Activated CD4-positive, alpha-beta memory T cell treated with anti-CD3 and anti-CD28 coated beads for 36 hours (primary cell): ENCODE data around the gene OSBPL9. TPM values are rescaled to one million over a fixed set of nuclear protein-coding genes. Genes with fewer than 3 reads are reported as not detected.
"Not testable (repeated sequence)": the region's sequence is repeated elsewhere in the genome, so short reads cannot be mapped to it uniquely, and the experiment has no call there.

ENCODE experiments used
- CTCF ChIA-PET: fragments of 350-600 bp; sonication (Branson Sonifier 250); formaldehyde crosslinking; loops from one replicate; lab custom pipeline; 2021; ENCODE audit warnings: antibody characterized with exemption, inconsistent platforms; lab: Charles Lee
- POLR2A ChIA-PET: fragments of 350-600 bp; sonication (Branson Sonifier 250); formaldehyde crosslinking; loops from one replicate; lab custom pipeline; 2021; ENCODE audit warnings: antibody characterized with exemption; lab: Charles Lee
- DNase-seq: peaks from one replicate; pipeline ENCODE4 v3.0.0-alpha.2; 2020
- H3K27ac Mint-ChIP-seq: one replicate; pipeline ENCODE4 v1.8.0; 2021; ENCODE audit warnings: mixed read lengths
- H3K27me3 Mint-ChIP-seq: one replicate; pipeline ENCODE4 v1.8.0; 2021; ENCODE audit warnings: mixed read lengths
- H3K36me3 Mint-ChIP-seq: one replicate; pipeline ENCODE4 v1.8.0; 2021; ENCODE audit warnings: mixed read lengths
- H3K4me1 Mint-ChIP-seq: one replicate; pipeline ENCODE4 v1.8.0; 2021; ENCODE audit warnings: low read depth, mixed read lengths
- H3K4me3 Mint-ChIP-seq: one replicate; pipeline ENCODE4 v1.8.0; 2021; ENCODE audit warnings: mild to moderate bottlenecking, mixed read lengths
- H3K9me3 Mint-ChIP-seq: one replicate; pipeline ENCODE4 v1.8.0; 2021; ENCODE audit warnings: mixed read lengths
- intact Hi-C: fragments of 100-400 bp; cut with micrococcal nuclease; formaldehyde crosslinking; loops from one replicate; pipeline ENCODE4 v1.15.1; 2023
- total RNA-seq, 2 experiments: library from RNA; stranded (reverse); gene quantifications; one replicate each; pipeline ENCODE4 v1.2.3, GENCODE V29; 2021

The OSBPL9 gene
- total RNA-seq, 2 experiments from 2014 or later, result 46.1 to 48.6 TPM

DNA sequence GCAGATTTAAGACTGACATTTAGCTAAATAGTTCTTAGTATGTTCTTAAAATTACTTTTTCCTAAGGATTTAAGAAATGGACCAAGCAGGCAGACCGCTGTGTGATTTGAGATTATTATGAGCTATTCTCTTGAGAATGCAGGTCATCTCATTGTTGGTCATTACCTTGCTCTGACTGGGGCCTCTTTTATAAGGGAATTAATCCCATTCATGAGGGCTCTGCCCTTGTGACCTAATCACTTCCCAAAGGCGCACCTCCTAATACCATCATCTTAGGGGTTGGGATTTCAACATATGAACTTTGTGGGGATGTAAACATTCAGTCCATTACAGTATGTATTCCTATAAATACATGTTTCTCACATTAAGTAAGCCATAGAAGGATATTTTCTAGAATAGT, 24.2 kb downstream of the OSBPL9 start:
- Mint-ChIP-seq H3K4me3 (no peak overlapping the region), H3K4me1 (peaks cover 3% of the 10 kb centered on the region), H3K36me3 (peaks cover 14% of the 10 kb centered on the region), H3K27me3 (no peaks in the 10 kb centered on the region), H3K9me3 (peaks cover 3% of the 10 kb centered on the region), H3K27ac (no peak overlapping the region)
- ChIA-PET CTCF (interaction anchor here (2.1 kb wide), 1 partner anchor 128 kb away, joined by 6 read pairs; no protein-coding TSS in a partner anchor), POLR2A (no interaction called here)
- no peak for DNase-seq
- intact Hi-C loops, result no loop called here

DNA sequence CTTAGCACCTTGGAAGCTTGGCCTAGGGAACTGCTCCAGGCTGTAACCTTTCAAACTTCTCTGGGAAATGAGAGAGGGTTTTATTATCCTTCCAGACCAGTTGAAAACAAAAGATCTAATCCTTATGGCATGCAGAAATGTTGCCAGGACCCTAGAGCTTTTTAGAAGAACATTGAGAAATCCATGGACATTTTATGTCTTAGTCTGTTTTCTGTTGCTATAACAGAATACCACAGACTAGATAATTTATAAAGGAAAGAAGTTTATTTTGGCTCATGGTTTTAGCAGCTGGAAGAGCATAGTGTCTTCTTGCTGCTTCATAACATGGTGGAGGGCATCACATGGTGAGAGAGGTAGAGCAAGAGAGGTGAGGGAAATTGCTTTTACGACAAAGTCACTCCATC, 25.8 kb downstream of the OSBPL9 start:
- Mint-ChIP-seq H3K27me3 (no peaks in the 10 kb centered on the region), H3K36me3 (peaks cover 14% of the 10 kb centered on the region), H3K4me3 (no peak overlapping the region), H3K9me3 (peaks cover 4% of the 10 kb centered on the region), H3K4me1 (peaks cover 2% of the 10 kb centered on the region), H3K27ac (no peak overlapping the region)
- CTCF ChIA-PET, result no interaction called here
- intact Hi-C loops, result no loop called here
- DNase-seq, result no peak
- POLR2A ChIA-PET, result no interaction called here

DNA sequence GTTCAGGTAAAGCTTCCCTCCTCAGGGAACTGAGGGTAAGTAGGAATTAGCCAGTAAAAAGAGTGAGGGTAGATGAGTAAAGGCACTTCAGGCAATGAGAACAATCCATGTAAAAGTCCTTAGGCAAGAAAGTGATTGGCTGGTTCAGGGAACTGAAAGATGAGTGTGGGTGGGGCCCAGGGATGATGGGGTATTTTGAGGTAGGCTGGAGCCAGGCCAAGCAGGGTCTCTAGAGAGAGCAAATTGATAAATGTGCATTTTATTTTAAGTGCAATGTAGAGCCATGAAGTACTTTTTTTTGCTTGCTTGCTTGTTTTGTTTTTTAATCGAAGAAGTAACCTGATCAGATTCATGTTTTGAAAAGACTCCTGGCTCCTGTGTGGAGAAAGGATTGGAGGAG, 26.5 kb downstream of the OSBPL9 start:
- Mint-ChIP-seq H3K27me3 (no peaks in the 10 kb centered on the region), H3K36me3 (peaks cover 14% of the 10 kb centered on the region), H3K9me3 (peaks cover 4% of the 10 kb centered on the region), H3K27ac (no peak overlapping the region), H3K4me1 (peaks cover 3% of the 10 kb centered on the region), H3K4me3 (no peak overlapping the region)
- DNase-seq, result no peak
- ChIA-PET CTCF (interaction anchor here (0.6 kb wide), 1 partner anchor 227 kb away, joined by 4 read pairs; no protein-coding TSS in a partner anchor), POLR2A (no interaction called here)
- intact Hi-C loops, result no loop called here

DNA sequence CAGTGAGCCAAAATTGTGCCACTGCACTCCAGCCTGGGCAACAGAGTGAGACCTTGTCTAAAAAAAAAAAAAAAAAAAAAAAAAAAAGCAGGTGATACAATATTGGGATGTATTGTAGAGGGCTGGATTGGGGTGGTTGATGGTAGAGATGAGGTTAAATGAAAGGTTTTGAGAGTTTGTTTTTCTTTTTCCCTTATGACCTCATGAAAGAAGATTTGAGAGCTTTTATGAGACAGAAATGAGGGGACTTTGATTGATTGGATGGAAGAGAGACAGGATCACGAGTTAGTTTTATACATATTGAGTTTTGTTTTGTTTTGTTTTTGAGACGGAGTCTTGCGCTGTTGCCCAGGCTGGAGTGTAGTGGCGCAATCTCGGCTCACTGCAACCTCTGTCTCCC, 27.1 kb downstream of the OSBPL9 start:
- CTCF ChIA-PET, result interaction anchor here (0.6 kb wide), 1 partner anchor 226 kb away, joined by 4 read pairs; no protein-coding TSS in a partner anchor

DNA sequence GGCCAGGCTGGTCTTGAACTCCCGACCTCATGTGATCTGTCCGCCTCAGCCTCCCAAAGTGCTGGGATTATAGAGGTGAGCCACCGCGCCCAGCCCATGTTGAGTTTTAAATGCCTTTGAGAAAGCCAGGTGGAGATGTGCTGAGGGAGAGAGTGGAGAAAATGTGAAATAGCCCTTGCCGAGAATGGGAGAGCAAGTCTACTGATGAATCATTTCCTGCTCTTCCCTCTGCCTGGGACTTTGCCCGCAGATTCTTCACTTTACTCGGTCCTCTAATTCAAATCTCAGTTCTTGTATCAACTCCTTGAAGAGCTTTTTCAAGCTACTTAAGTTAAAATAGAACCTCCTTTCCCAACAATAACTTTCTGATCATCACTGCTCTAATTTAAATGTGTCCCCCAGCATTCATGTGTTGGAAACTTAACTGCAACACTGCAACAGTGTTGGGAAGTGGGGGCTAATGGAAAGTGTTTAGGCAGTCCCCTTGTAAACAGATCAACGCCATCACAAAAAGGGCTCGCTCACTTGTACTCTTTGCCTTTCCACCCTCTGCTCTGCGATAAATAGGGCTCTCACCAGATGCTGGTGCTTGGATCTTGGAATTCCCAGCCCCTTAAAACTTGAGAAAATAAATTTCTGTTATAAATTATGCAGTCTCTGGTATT, 27.8 kb downstream of the OSBPL9 start:
- ChIA-PET CTCF (no interaction called here), POLR2A (no interaction called here)
- no peaks in the 10 kb centered on the region for H3K27me3 Mint-ChIP-seq
- intact Hi-C loops, result no loop called here
- H3K9me3 Mint-ChIP-seq, result peaks cover 4% of the 10 kb centered on the region
- H3K27ac Mint-ChIP-seq, result no peak overlapping the region
- DNase-seq, result no peak
- no peak overlapping the region for H3K4me3 Mint-ChIP-seq
- H3K4me1 Mint-ChIP-seq, result peaks cover 4% of the 10 kb centered on the region
- peaks cover 14% of the 10 kb centered on the region for H3K36me3 Mint-ChIP-seq

More for the DNA sequence above, 27.1 kb downstream of the OSBPL9 start:
- Mint-ChIP-seq H3K27me3 (no peaks in the 10 kb centered on the region), H3K4me3 (no peak overlapping the region), H3K36me3 (peaks cover 14% of the 10 kb centered on the region), H3K4me1 (peaks cover 4% of the 10 kb centered on the region), H3K9me3 (peaks cover 4% of the 10 kb centered on the region), H3K27ac (no peak overlapping the region)
- POLR2A ChIA-PET, result no interaction called here
- intact Hi-C loops, result no loop called here
- no peak for DNase-seq

DNA sequence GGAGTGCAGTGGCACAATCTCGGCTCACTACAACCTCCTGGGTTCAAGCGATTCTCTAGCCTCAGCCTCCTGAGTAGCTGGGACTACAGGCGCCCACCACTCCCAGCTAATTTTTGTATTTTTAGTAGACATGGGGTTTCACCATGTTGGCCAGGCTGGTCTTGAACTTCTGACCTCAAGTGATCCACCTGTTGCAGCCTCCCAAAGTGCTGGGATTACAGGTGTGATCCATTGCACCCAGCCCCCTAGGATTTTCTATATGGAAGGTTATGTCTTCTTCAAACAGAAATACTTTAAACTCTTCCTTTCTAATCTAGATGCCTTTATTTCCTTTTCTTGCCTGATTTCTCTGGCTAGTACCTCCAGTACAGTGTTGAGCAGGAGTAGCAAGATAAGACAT, 29.7 kb downstream of the OSBPL9 start:
- intact Hi-C loops, result not testable (repeated sequence)

DNA sequence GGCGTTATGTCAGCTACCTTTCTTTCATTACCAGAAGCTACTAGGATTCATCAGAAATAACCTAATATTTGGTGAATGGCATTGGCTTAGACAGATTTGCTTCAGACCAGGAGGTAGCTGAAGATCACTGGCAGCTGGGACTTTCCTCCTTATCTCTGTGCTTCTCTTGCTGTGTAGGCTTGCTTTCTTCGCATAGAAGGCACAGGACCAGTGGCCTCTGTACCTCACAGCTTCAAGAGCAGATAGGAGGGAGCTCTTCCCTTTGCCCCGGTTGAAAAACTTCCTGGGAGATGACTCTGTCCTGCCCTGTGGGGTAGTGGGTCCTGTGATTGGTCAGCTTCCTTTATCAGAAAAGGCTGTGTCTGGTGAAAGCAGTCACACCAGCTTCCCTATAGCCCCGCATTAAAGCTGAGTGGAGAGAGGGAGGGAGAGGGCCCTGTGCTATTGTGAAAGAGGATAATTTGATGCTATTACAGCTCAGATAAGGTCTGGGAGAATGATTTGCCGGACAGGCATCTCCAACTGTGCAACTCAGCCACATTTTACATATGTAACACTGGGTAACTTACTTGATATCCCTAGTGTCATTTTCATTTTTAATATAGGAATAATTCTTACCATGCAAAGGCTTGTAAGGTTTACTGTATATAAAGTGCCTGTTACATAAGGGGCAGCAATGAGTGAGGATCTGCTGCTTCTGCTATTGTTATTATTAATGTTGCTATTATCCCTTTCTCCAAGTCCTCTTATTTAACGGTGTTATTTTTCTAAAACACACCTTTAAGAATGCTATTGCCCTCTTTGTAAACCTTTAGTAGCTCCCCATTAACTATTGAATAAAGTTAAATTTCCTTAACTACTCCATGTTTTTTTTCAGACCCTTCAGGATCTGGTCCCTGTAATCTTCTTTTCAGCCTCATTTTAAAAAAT, 31.6 kb downstream of the OSBPL9 start:
- ChIA-PET POLR2A (interaction anchor here (0.6 kb wide), 1 partner anchor 485 kb away, joined by 3 read pairs; no protein-coding TSS in a partner anchor), CTCF (no interaction called here)
- peaks cover 7% of the 10 kb centered on the region for H3K4me1 Mint-ChIP-seq
- intact Hi-C loops, result no loop called here
- H3K9me3 Mint-ChIP-seq, result peaks cover 4% of the 10 kb centered on the region
- peaks cover 9% of the 10 kb centered on the region for H3K36me3 Mint-ChIP-seq
- no peak for DNase-seq
- H3K4me3 Mint-ChIP-seq, result no peak overlapping the region
- no peak overlapping the region for H3K27ac Mint-ChIP-seq
- H3K27me3 Mint-ChIP-seq, result no peaks in the 10 kb centered on the region

More for the DNA sequence above, 29.7 kb downstream of the OSBPL9 start:
- H3K4me1 Mint-ChIP-seq, H3K4me3 Mint-ChIP-seq, POLR2A ChIA-PET, H3K27me3 Mint-ChIP-seq, H3K27ac Mint-ChIP-seq, DNase-seq, H3K9me3 Mint-ChIP-seq: not testable (repeated sequence)
- peaks cover 14% of the 10 kb centered on the region for H3K36me3 Mint-ChIP-seq
- CTCF ChIA-PET, result interaction anchor here (0.6 kb wide), 1 partner anchor 121 kb away, joined by 3 read pairs; no protein-coding TSS in a partner anchor

DNA sequence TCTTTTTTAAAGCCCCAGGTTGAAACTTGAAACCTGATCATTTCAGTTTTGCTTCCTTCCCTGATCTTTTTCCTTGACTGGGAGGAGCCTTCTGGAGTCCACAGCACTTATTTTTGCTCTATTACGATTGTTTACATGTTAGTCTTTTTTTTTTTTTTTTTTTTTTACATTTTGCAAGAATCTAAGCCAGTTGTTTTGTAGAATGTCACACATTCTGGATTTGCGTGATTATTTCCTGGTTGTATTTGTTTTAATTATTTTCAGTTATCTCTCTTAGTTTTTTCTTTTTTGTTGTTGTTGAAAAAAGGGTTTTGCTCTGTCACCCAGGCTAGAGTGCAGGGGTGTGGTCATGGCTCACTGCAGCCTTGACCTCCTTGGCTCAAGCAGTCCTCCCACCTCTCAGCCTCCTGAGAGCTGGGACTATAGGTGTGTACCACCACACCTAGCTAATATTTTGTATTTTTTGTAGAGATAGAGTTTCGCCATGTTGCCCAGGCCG, 32.8 kb downstream of the OSBPL9 start:
- ChIA-PET POLR2A (no interaction called here), CTCF (no interaction called here)
- intact Hi-C loops, result no loop called here
- Mint-ChIP-seq H3K4me3 (no peak overlapping the region), H3K4me1 (peaks cover 5% of the 10 kb centered on the region), H3K27me3 (no peaks in the 10 kb centered on the region), H3K27ac (no peak overlapping the region), H3K36me3 (peaks cover 7% of the 10 kb centered on the region), H3K9me3 (peaks cover 4% of the 10 kb centered on the region)
- no peak for DNase-seq

DNA sequence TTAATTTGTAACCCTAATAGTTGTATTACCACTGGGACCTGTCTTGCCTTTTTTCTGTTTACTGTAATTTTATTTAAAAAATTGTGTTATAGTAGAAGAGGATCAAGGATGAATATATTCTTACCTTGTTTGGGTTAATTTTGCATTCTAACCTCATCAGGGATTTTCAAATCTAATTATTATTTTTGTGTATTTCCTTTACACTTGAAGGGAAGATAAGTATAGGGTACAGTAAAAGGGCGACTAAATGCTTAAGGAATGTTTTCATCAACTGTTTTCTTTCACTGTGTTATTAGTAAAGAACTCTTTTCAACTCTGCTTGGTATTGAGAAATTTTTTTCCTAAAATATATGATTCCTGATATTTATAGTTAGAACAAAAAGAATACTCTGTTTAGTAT, 33.3 kb downstream of the OSBPL9 start:
- peaks cover 5% of the 10 kb centered on the region for H3K4me1 Mint-ChIP-seq
- no peaks in the 10 kb centered on the region for H3K27me3 Mint-ChIP-seq
- DNase-seq, result no peak
- CTCF ChIA-PET, result no interaction called here
- peaks cover 11% of the 10 kb centered on the region for H3K36me3 Mint-ChIP-seq
- POLR2A ChIA-PET, result no interaction called here
- intact Hi-C loops, result no loop called here
- no peak overlapping the region for H3K27ac Mint-ChIP-seq
- peaks cover 4% of the 10 kb centered on the region for H3K9me3 Mint-ChIP-seq
- no peak overlapping the region for H3K4me3 Mint-ChIP-seq

DNA sequence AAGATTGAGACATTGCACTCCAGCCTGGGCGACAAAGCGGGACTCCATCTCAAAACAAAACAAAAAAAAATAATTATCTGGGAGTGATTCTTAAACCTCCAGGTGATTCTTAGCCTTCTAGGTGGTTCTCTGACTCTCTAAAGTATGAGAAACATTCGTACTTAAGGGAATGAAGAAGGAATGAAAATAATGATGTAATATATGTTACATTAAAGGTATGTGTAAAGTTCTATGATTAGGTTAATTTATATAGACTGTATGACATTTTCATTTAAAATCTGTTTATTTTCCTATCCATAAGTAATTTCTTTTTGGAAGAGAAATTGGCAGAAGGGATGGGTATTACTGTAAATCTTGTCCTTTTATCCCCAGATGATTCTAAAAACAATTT, 34.7 kb downstream of the OSBPL9 start:
- ChIA-PET CTCF (no interaction called here), POLR2A (no interaction called here)
- Mint-ChIP-seq H3K36me3 (peaks cover 10% of the 10 kb centered on the region), H3K27me3 (no peaks in the 10 kb centered on the region), H3K9me3 (no peaks in the 10 kb centered on the region), H3K27ac (no peak overlapping the region), H3K4me1 (peaks cover 5% of the 10 kb centered on the region), H3K4me3 (no peak overlapping the region)
- intact Hi-C loops, result no loop called here
- DNase-seq, result no peak

DNA sequence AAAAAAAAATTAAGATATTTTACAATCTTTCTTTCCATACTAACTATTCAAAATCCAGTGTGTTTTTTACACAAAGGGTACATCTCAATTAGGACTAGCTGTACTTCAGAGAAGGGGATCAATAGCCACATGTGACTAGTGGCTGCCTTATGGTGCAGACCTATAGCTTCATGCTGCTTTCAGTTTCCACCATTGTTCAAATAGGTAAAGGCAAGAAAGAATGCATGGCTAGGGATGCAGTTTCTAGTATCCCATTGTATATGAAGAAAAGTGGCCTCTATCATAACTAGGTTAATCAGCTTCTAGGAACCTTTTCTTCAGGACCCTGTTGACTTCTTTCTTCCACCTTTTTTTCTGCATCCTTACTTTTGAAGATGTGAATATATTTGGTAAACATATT, 35.7 kb downstream of the OSBPL9 start:
- ChIA-PET CTCF (no interaction called here), POLR2A (no interaction called here)
- Mint-ChIP-seq H3K4me1 (peaks cover 5% of the 10 kb centered on the region), H3K9me3 (no peaks in the 10 kb centered on the region), H3K36me3 (peaks cover 10% of the 10 kb centered on the region), H3K4me3 (no peak overlapping the region), H3K27ac (no peak overlapping the region), H3K27me3 (no peaks in the 10 kb centered on the region)
- DNase-seq, result no peak
- intact Hi-C loops, result no loop called here

DNA sequence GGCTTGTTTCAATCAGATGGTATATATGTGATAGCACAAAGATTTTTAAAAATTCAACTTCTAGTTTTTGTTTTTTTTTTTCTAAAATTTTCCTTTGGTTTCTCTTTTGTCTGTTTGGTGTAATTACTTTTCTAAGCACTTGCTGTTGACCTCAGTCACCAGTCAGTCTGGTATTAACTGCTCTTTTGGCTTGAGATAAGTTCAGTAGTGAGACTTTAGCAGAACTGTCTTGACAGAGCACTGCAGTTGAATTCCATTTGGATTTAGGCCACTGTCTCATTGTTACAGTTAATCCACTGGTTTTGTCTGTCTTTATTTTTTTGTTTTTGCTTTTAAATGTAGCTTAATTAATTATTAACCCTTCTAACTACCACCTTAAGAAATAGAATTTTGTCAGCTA, 36.2 kb downstream of the OSBPL9 start:
- Mint-ChIP-seq H3K9me3 (no peaks in the 10 kb centered on the region), H3K36me3 (peaks cover 10% of the 10 kb centered on the region), H3K4me1 (peaks cover 5% of the 10 kb centered on the region), H3K27me3 (no peaks in the 10 kb centered on the region), H3K27ac (no peak overlapping the region), H3K4me3 (no peak overlapping the region)
- POLR2A ChIA-PET, result no interaction called here
- DNase-seq, result no peak
- intact Hi-C loops, result no loop called here
- CTCF ChIA-PET, result no interaction called here
